Measurements from ENCODE around the gene LTF. TPM values are rescaled to one million over a fixed set of nuclear protein-coding genes. Genes with fewer than 3 reads are reported as not detected.
"Not testable (repeated sequence)": the region's sequence is repeated elsewhere in the genome, so short reads cannot be mapped to it uniquely, and the experiment has no call there.

The LTF gene
- total RNA-seq (2014; rRNA removed; shearing (Covaris generic)) = not detected in 2 replicates

GRCh38 chr3:46464326-46465195, at the start of gene LTF:
LTF (minus strand) TSS chr3:46464905; CDS start chr3:46464867, 38 bp downstream.
- no peak for DNase-seq (ENCODE audit: low spot score)
- in situ Hi-C loops (cut with HindIII; ENCODE audit: low sequenced_read_pairs) = no loop called here

- in situ Hi-C loops (cut with HindIII; ENCODE audit: low sequenced_read_pairs) = no loop called here
- DNase-seq (ENCODE audit: low spot score) = no peak
Observed at GRCh38 chr3:46512191-46512749, 47.6 kb upstream of the LTF start.

GRCh38 chr3:46509661-46510187, 45.0 kb upstream of the LTF start:
- no peak for DNase-seq (ENCODE audit: low spot score)

GRCh38 chr3:46508850-46509591, 44.3 kb upstream of the LTF start:
- in situ Hi-C loops (cut with HindIII; ENCODE audit: low sequenced_read_pairs) = no loop called here

More at GRCh38 chr3:46509661-46510187, 45.0 kb upstream of the LTF start:
- in situ Hi-C loops (cut with HindIII; ENCODE audit: low sequenced_read_pairs) = no loop called here

GRCh38 chr3:46506526-46506925, 41.8 kb upstream of the LTF start:
- in situ Hi-C loops (cut with HindIII; ENCODE audit: low sequenced_read_pairs) = no loop called here
- no peak for DNase-seq (ENCODE audit: low spot score)

More at GRCh38 chr3:46508850-46509591, 44.3 kb upstream of the LTF start:
- no peak for DNase-seq (ENCODE audit: low spot score)

- no peak for DNase-seq (ENCODE audit: low spot score)
- in situ Hi-C loops (cut with HindIII; ENCODE audit: low sequenced_read_pairs) = no loop called here
Observed at GRCh38 chr3:46505953-46506352, 41.2 kb upstream of the LTF start.

- in situ Hi-C loops (cut with HindIII; ENCODE audit: low sequenced_read_pairs) = no loop called here
- no peak for DNase-seq (ENCODE audit: low spot score)
Observed at GRCh38 chr3:46504789-46505188, 40.1 kb upstream of the LTF start.

- no peak for DNase-seq (ENCODE audit: low spot score)
- in situ Hi-C loops (cut with HindIII; ENCODE audit: low sequenced_read_pairs) = no loop called here
Observed at GRCh38 chr3:46503200-46503874, 38.6 kb upstream of the LTF start.

GRCh38 chr3:46501702-46502101, 37.0 kb upstream of the LTF start:
- in situ Hi-C loops (cut with HindIII; ENCODE audit: low sequenced_read_pairs) = no loop called here
- DNase-seq (ENCODE audit: low spot score) = no peak

- no peak for DNase-seq (ENCODE audit: low spot score)
- in situ Hi-C loops (cut with HindIII; ENCODE audit: low sequenced_read_pairs) = no loop called here
Observed at GRCh38 chr3:46500656-46501635, 36.2 kb upstream of the LTF start.

GRCh38 chr3:46498916-46499519, 34.3 kb upstream of the LTF start:
- in situ Hi-C loops (cut with HindIII; ENCODE audit: low sequenced_read_pairs) = no loop called here
- no peak for DNase-seq (ENCODE audit: low spot score)

- in situ Hi-C loops (cut with HindIII; ENCODE audit: low sequenced_read_pairs) = no loop called here
- DNase-seq (ENCODE audit: low spot score) = no peak
Observed at GRCh38 chr3:46497556-46498265, 33.0 kb upstream of the LTF start, which contains the start of gene RTP3. RTP3 (plus strand) TSS chr3:46497976; CDS start chr3:46498063, 87 bp downstream.

- in situ Hi-C loops (cut with HindIII; ENCODE audit: low sequenced_read_pairs) = no loop called here
- no peak for DNase-seq (ENCODE audit: low spot score)
Observed at GRCh38 chr3:46496746-46497555, 32.2 kb upstream of the LTF start.

GRCh38 chr3:46495901-46496456, 31.3 kb upstream of the LTF start:
- in situ Hi-C loops (cut with HindIII; ENCODE audit: low sequenced_read_pairs) = no loop called here
- no peak for DNase-seq (ENCODE audit: low spot score)

- DNase-seq (ENCODE audit: low spot score); in situ Hi-C loops (cut with HindIII; ENCODE audit: low sequenced_read_pairs): not testable (repeated sequence)
Observed at GRCh38 chr3:46494491-46494890, 29.8 kb upstream of the LTF start.
